ENCODE data around the gene LGMN.

Gene LGMN

GRCh38 chr14:92675976-92676375 lies 72.5 kb downstream of the LGMN start:
- H3K4me3 ChIP-seq: no peak overlapping the region
- TF ChIP-seq CTCF (IDR thresholded peaks at IDR 0.05): no peak
- peak; percentile 69 for DNase-seq (ENCODE audit: low spot score)
- peak overlapping the region in 1 of 2 donors; percentile 45 for H3K27ac ChIP-seq

- no peak for TF ChIP-seq CTCF (IDR thresholded peaks at IDR 0.05)
- no peak for DNase-seq (ENCODE audit: low spot score)
- Histone ChIP-seq H3K4me3 (no peak overlapping the region), H3K27ac (peak overlapping the region in 1 of 2 donors; percentile 45)
These were observed 73.0 kb downstream of the LGMN start for GRCh38 chr14:92675421-92675820.

- DNase-seq (ENCODE audit: low spot score): no peak
- no peak for TF ChIP-seq CTCF (IDR thresholded peaks at IDR 0.05)
- H3K4me3 ChIP-seq: no peak overlapping the region
- no peak overlapping the region for H3K27ac ChIP-seq
These were observed 74.8 kb downstream of the LGMN start for GRCh38 chr14:92673601-92674150.

- no peak for TF ChIP-seq CTCF (IDR thresholded peaks at IDR 0.05)
- DNase-seq (ENCODE audit: low spot score): no peak
- Histone ChIP-seq H3K4me3 (no peak overlapping the region), H3K27ac (no peak overlapping the region)
These were observed 77.6 kb downstream of the LGMN start for GRCh38 chr14:92670643-92671366.

GRCh38 chr14:92670160-92670559 lies 78.3 kb downstream of the LGMN start:
- no peak overlapping the region for H3K27ac ChIP-seq
- TF ChIP-seq CTCF (IDR thresholded peaks at IDR 0.05): no peak
- H3K4me3 ChIP-seq: no peak overlapping the region
- DNase-seq (ENCODE audit: low spot score): no peak

- no peak overlapping the region for H3K27ac ChIP-seq
- DNase-seq (ENCODE audit: low spot score): no peak
- TF ChIP-seq CTCF (IDR thresholded peaks at IDR 0.05): no peak
- H3K4me3 ChIP-seq: no peak overlapping the region
These were observed 80.0 kb downstream of the LGMN start for GRCh38 chr14:92668276-92668973.

All from coronary artery (tissue), 2 donors.